Measurements from ENCODE around the gene ZNFX1. TPM values are rescaled to one million over a fixed set of nuclear protein-coding genes. Genes with fewer than 3 reads are reported as not detected.
"Not testable (repeated sequence)": the region's sequence is repeated elsewhere in the genome, so short reads cannot be mapped to it uniquely, and the experiment has no call there.

The ZNFX1 gene
- total RNA-seq, 1 experiment from 2014 or later, result 32.8 TPM

GRCh38 chr20:49237531-49237930 is 40.3 kb downstream of the ZNFX1 start:
- peaks cover 88% of the 10 kb centered on the region for H3K36me3 ChIP-seq
- no peaks in the 10 kb centered on the region for H3K4me1 ChIP-seq (replicated peaks)
- H3K27ac ChIP-seq, result no peak overlapping the region
- H3K4me3 ChIP-seq, result no peak overlapping the region
- H3K9me3 ChIP-seq (replicated peaks), result no peaks in the 10 kb centered on the region
- DNase-seq (ENCODE audit: low read depth in 1 of 2, low spot score in 2 of 2), result no peak
- H3K27me3 ChIP-seq (replicated peaks), result no peaks in the 10 kb centered on the region

GRCh38 chr20:49236301-49236700 is 41.6 kb downstream of the ZNFX1 start:
- Histone ChIP-seq H3K4me1 (replicated peaks) (no peaks in the 10 kb centered on the region), H3K27me3 (replicated peaks) (no peaks in the 10 kb centered on the region), H3K4me3 (no peak overlapping the region), H3K36me3 (peaks cover 83% of the 10 kb centered on the region), H3K27ac (no peak overlapping the region), H3K9me3 (replicated peaks) (no peaks in the 10 kb centered on the region)
- no peak for DNase-seq (ENCODE audit: low read depth in 1 of 2, low spot score in 2 of 2)

GRCh38 chr20:49234831-49235230 is 43.0 kb downstream of the ZNFX1 start:
- Histone ChIP-seq H3K9me3 (replicated peaks) (no peaks in the 10 kb centered on the region), H3K4me1 (replicated peaks) (no peaks in the 10 kb centered on the region), H3K4me3 (no peak overlapping the region), H3K27me3 (replicated peaks) (no peaks in the 10 kb centered on the region), H3K27ac (no peak overlapping the region), H3K36me3 (peaks cover 84% of the 10 kb centered on the region)
- DNase-seq (ENCODE audit: low read depth in 1 of 2, low spot score in 2 of 2), result no peak

GRCh38 chr20:49233226-49233625 is 44.6 kb downstream of the ZNFX1 start:
- Histone ChIP-seq H3K36me3 (peaks cover 84% of the 10 kb centered on the region), H3K27me3 (replicated peaks) (no peaks in the 10 kb centered on the region), H3K4me3 (no peak overlapping the region), H3K27ac (no peak overlapping the region), H3K4me1 (replicated peaks) (no peaks in the 10 kb centered on the region), H3K9me3 (replicated peaks) (no peaks in the 10 kb centered on the region)
- DNase-seq (ENCODE audit: low read depth in 1 of 2, low spot score in 2 of 2), result no peak

- Histone ChIP-seq H3K36me3 (peaks cover 76% of the 10 kb centered on the region), H3K4me3 (no peak overlapping the region), H3K27me3 (replicated peaks) (no peaks in the 10 kb centered on the region), H3K27ac (no peak overlapping the region), H3K4me1 (replicated peaks) (no peaks in the 10 kb centered on the region), H3K9me3 (replicated peaks) (no peaks in the 10 kb centered on the region)
- no peak for DNase-seq (ENCODE audit: low read depth in 1 of 2, low spot score in 2 of 2)
These were observed 46.4 kb downstream of the ZNFX1 start for GRCh38 chr20:49231471-49231870.

GRCh38 chr20:49230561-49231133 is 47.2 kb downstream of the ZNFX1 start:
- Histone ChIP-seq H3K4me3 (no peak overlapping the region), H3K4me1 (replicated peaks) (no peaks in the 10 kb centered on the region), H3K27me3 (replicated peaks) (no peaks in the 10 kb centered on the region), H3K27ac (no peak overlapping the region), H3K36me3 (peaks cover 76% of the 10 kb centered on the region), H3K9me3 (replicated peaks) (no peaks in the 10 kb centered on the region)
- DNase-seq (ENCODE audit: low read depth in 1 of 2, low spot score in 2 of 2), result no peak

- Histone ChIP-seq H3K4me1 (replicated peaks) (no peaks in the 10 kb centered on the region), H3K9me3 (replicated peaks) (no peaks in the 10 kb centered on the region), H3K27ac (no peak overlapping the region), H3K4me3 (no peak overlapping the region), H3K27me3 (replicated peaks) (no peaks in the 10 kb centered on the region), H3K36me3 (peaks cover 75% of the 10 kb centered on the region)
- DNase-seq (ENCODE audit: low read depth in 1 of 2, low spot score in 2 of 2), result no peak
These were observed 47.8 kb downstream of the ZNFX1 start for GRCh38 chr20:49230021-49230420.

GRCh38 chr20:49229381-49229780 is 48.5 kb downstream of the ZNFX1 start:
- Histone ChIP-seq H3K4me1 (replicated peaks) (no peaks in the 10 kb centered on the region), H3K27me3 (replicated peaks) (no peaks in the 10 kb centered on the region), H3K9me3 (replicated peaks) (no peaks in the 10 kb centered on the region), H3K27ac (no peak overlapping the region), H3K4me3 (no peak overlapping the region), H3K36me3 (peaks cover 75% of the 10 kb centered on the region)
- no peak for DNase-seq (ENCODE audit: low read depth in 1 of 2, low spot score in 2 of 2)

GRCh38 chr20:49228676-49229075 is 49.2 kb downstream of the ZNFX1 start:
- Histone ChIP-seq H3K4me1 (replicated peaks) (no peaks in the 10 kb centered on the region), H3K27me3 (replicated peaks) (no peaks in the 10 kb centered on the region), H3K4me3 (no peak overlapping the region), H3K27ac (no peak overlapping the region), H3K9me3 (replicated peaks) (no peaks in the 10 kb centered on the region), H3K36me3 (peaks cover 75% of the 10 kb centered on the region)
- no peak for DNase-seq (ENCODE audit: low read depth in 1 of 2, low spot score in 2 of 2)

- Histone ChIP-seq H3K27me3 (replicated peaks) (no peaks in the 10 kb centered on the region), H3K27ac (no peak overlapping the region), H3K4me1 (replicated peaks) (no peaks in the 10 kb centered on the region), H3K9me3 (replicated peaks) (no peaks in the 10 kb centered on the region), H3K36me3 (peaks cover 83% of the 10 kb centered on the region), H3K4me3 (no peak overlapping the region)
- DNase-seq (ENCODE audit: low read depth in 1 of 2, low spot score in 2 of 2), result no peak
These were observed 52.0 kb downstream of the ZNFX1 start for GRCh38 chr20:49225896-49226295.

GRCh38 chr20:49219924-49220831 is 57.7 kb downstream of the ZNFX1 start:
- Histone ChIP-seq H3K4me1 (replicated peaks) (peaks cover 11% of the 10 kb centered on the region), H3K9me3 (replicated peaks) (no peaks in the 10 kb centered on the region), H3K36me3 (peaks cover 46% of the 10 kb centered on the region), H3K27me3 (replicated peaks) (no peaks in the 10 kb centered on the region), H3K27ac (peak overlapping the region; percentile 53; the same call in 1 of the 2 replicates), H3K4me3 (peak overlapping the region; percentile 64)
- no peak for DNase-seq (ENCODE audit: low read depth in 1 of 2, low spot score in 2 of 2)

GRCh38 chr20:49219091-49219923 is 58.5 kb downstream of the ZNFX1 start, which contains the start of gene DDX27:
Gene DDX27, plus strand, starts transcription at chr20:49219416. Its CDS starts 33 bp downstream, at chr20:49219449.
- peak within 1 kb of the TSS; percentile 64 for H3K4me3 ChIP-seq
- H3K27ac ChIP-seq, result peak within 1 kb of the TSS; percentile 53
- no peaks in the 10 kb centered on the region for H3K9me3 ChIP-seq (replicated peaks)
- no peaks in the 10 kb centered on the region for H3K27me3 ChIP-seq (replicated peaks)
- peaks cover 11% of the 10 kb centered on the region for H3K4me1 ChIP-seq (replicated peaks)
- peak; percentile 97 to 98 for DNase-seq (ENCODE audit: low read depth in 1 of 2, low spot score in 2 of 2)
- peaks cover 38% of the 10 kb centered on the region for H3K36me3 ChIP-seq

GRCh38 chr20:49218739-49219090 is 59.1 kb downstream of the ZNFX1 start:
- peaks cover 11% of the 10 kb centered on the region for H3K4me1 ChIP-seq (replicated peaks)
- not testable (repeated sequence) for H3K4me3 ChIP-seq

More at GRCh38 chr20:49218739-49219090, 59.1 kb downstream of the ZNFX1 start:
- not testable (repeated sequence) for H3K27me3 ChIP-seq (replicated peaks); DNase-seq (ENCODE audit: low read depth in 1 of 2, low spot score in 2 of 2); H3K9me3 ChIP-seq (replicated peaks)
- Histone ChIP-seq H3K27ac (peak overlapping the region; percentile 8; the same call in 1 of the 2 replicates), H3K36me3 (peaks cover 34% of the 10 kb centered on the region)
